WTC11 (cell line): ENCODE data around the gene VPS4B.

ENCODE experiments used
- ATF6 ChIP-seq: sonication (generic); formaldehyde crosslinking; IDR thresholded peaks from 2 replicates; pipeline ENCODE4 v1.8.1; 2023; ENCODE audit warnings: mild to moderate bottlenecking, missing genetic modification reagents
- CTCF ChIP-seq: fragments of 200-600 bp; IDR thresholded peaks from 2 replicates; pipeline ENCODE4 v1.8.0; 2022; ENCODE audit warnings: antibody characterized with exemption
- NFYB ChIP-seq: sonication (generic); formaldehyde crosslinking; conservative IDR thresholded peaks from 2 replicates; pipeline ENCODE4 v1.8.0; 2022; ENCODE audit warnings: low read depth, missing genetic modification reagents
- TCF7 ChIP-seq: sonication (generic); formaldehyde crosslinking; IDR thresholded peaks from 2 replicates; pipeline ENCODE4 v1.8.0; 2022; ENCODE audit warnings: mild to moderate bottlenecking, low read depth, missing genetic modification reagents, moderate library complexity
- TP53 ChIP-seq: sonication (generic); formaldehyde crosslinking; IDR thresholded peaks from 2 replicates; pipeline ENCODE4 v1.8.1; 2023; ENCODE audit warnings: mild to moderate bottlenecking, missing genetic modification reagents
- USF1 ChIP-seq: sonication (generic); formaldehyde crosslinking; IDR thresholded peaks from 2 replicates; pipeline ENCODE4 v1.8.0; 2022; ENCODE audit warnings: mild to moderate bottlenecking, missing genetic modification reagents
- ZNF138 ChIP-seq: sonication (generic); formaldehyde crosslinking; conservative IDR thresholded peaks from 2 replicates; pipeline ENCODE4 v1.8.1; 2022; ENCODE audit warnings: mild to moderate bottlenecking, moderate library complexity, missing genetic modification reagents

- TF ChIP-seq TCF7 (CRISPR knock-in tag) (no peak), CTCF (no peak), TP53 (CRISPR knock-in tag) (no peak), ZNF138 (CRISPR knock-in tag) (no peak), NFYB (CRISPR knock-in tag) (no peak), USF1 (no peak), ATF6 (no peak)
These were observed 44.8 kb downstream of the VPS4B start for GRCh38 chr18:63377275-63377980.
